Frontal cortex (tissue), 4 donors: ENCODE data around the gene ARRDC4. TPM values are rescaled to one million over a fixed set of nuclear protein-coding genes. Genes with fewer than 3 reads are reported as not detected.

Experiments used
- DNase-seq, 2 donors: peaks; one replicate each; pipeline ENCODE4 v3.0.0; 2012; ENCODE audit warnings: low spot score in 2 of 2
- FAIRE-seq: peaks from 2 replicates; lab custom pipeline; 2012; peaks lifted over from hg19 to GRCh38; lab: Jason Lieb, UNC
- total RNA-seq: library from RNA; depleted of rRNA; stranded (reverse); fragments of >200 nt; gene quantifications from one replicate; pipeline ENCODE4 v1.2.3, GENCODE V29; 2014
- donor health status: control.
- donor health status: control.
- donor health status: control.

ARRDC4 gene
- total RNA-seq, 1 donor from 2014 or later = 40.4 TPM

- no peak for DNase-seq
- FAIRE-seq = no peak
Observed at GRCh38 chr15:97993310-97993738, 32.8 kb downstream of the ARRDC4 start.

- no peak for DNase-seq
- no peak for FAIRE-seq
Observed at GRCh38 chr15:97994236-97994635, 33.7 kb downstream of the ARRDC4 start.

- no peak for FAIRE-seq
Observed at GRCh38 chr15:97995192-97995591, 34.7 kb downstream of the ARRDC4 start.

GRCh38 chr15:97995881-97996603 lies 35.5 kb downstream of the ARRDC4 start:
- DNase-seq (no peak), FAIRE-seq (no peak)

More at GRCh38 chr15:97995192-97995591, 34.7 kb downstream of the ARRDC4 start:
- no peak for DNase-seq

GRCh38 chr15:97998307-97999071 lies 38.0 kb downstream of the ARRDC4 start:
- FAIRE-seq (no peak), DNase-seq (no peak)

- DNase-seq (no peak), FAIRE-seq (no peak)
Observed at GRCh38 chr15:98000249-98001203, 40.0 kb downstream of the ARRDC4 start.

- no peak for DNase-seq
- FAIRE-seq = no peak
Observed at GRCh38 chr15:98001663-98002194, 41.2 kb downstream of the ARRDC4 start.

GRCh38 chr15:98002419-98002818 lies 41.9 kb downstream of the ARRDC4 start:
- no peak for FAIRE-seq

GRCh38 chr15:98002866-98003265 lies 42.4 kb downstream of the ARRDC4 start:
- DNase-seq = no peak
- no peak for FAIRE-seq

More at GRCh38 chr15:98002419-98002818, 41.9 kb downstream of the ARRDC4 start:
- no peak for DNase-seq

- no peak for FAIRE-seq
Observed at GRCh38 chr15:98003518-98003917, 43.0 kb downstream of the ARRDC4 start.

GRCh38 chr15:98003996-98004395 lies 43.5 kb downstream of the ARRDC4 start:
- FAIRE-seq = no peak
- no peak for DNase-seq

More at GRCh38 chr15:98003518-98003917, 43.0 kb downstream of the ARRDC4 start:
- DNase-seq = no peak

GRCh38 chr15:98005659-98006058 lies 45.2 kb downstream of the ARRDC4 start:
- DNase-seq (no peak), FAIRE-seq (no peak)

- DNase-seq = no peak
- no peak for FAIRE-seq
Observed at GRCh38 chr15:98009169-98009568, 48.7 kb downstream of the ARRDC4 start.

- FAIRE-seq = no peak
- DNase-seq = no peak
Observed at GRCh38 chr15:98009971-98010370, 49.5 kb downstream of the ARRDC4 start.

- FAIRE-seq = no peak
Observed at GRCh38 chr15:98012354-98012753, 51.9 kb downstream of the ARRDC4 start.

GRCh38 chr15:98013631-98014030 lies 53.1 kb downstream of the ARRDC4 start:
- FAIRE-seq (no peak), DNase-seq (no peak)

More at GRCh38 chr15:98012354-98012753, 51.9 kb downstream of the ARRDC4 start:
- no peak for DNase-seq

GRCh38 chr15:98017150-98017964 lies 56.9 kb downstream of the ARRDC4 start:
- DNase-seq = no peak
- no peak for FAIRE-seq

- no peak for FAIRE-seq
- no peak for DNase-seq
Observed at GRCh38 chr15:98018761-98019351, 58.4 kb downstream of the ARRDC4 start.
